Neural progenitor cell (in vitro differentiated cells): ENCODE measurements around the gene CD48. TPM values are rescaled to one million over a fixed set of nuclear protein-coding genes. Genes with fewer than 3 reads are reported as not detected.

Experiments used
- DNase-seq: peaks from one replicate; pipeline ENCODE4 v3.0.0-alpha.2; 2016; ENCODE audit warnings: low spot score
- H2AFZ ChIP-seq: fragments of 200-600 bp; sonication (generic); replicated peaks from 2 replicates; pipeline ENCODE4 v1.6.1; 2016; ENCODE audit warnings: antibody characterized with exemption
- H3F3A ChIP-seq: fragments of 200-600 bp; sonication (generic); 2 replicates; pipeline ENCODE4 v1.6.1; 2016; ENCODE audit warnings: antibody characterized with exemption, low read depth
- H3K27ac ChIP-seq: fragments of 200-600 bp; sonication (generic); 2 replicates; pipeline ENCODE4 v1.5.1; 2016; ENCODE audit warnings: mild to moderate bottlenecking
- H3K27me3 ChIP-seq: fragments of 200-600 bp; sonication (generic); 2 replicates; pipeline ENCODE4 v1.6.1; 2016; ENCODE audit warnings: mild to moderate bottlenecking, moderate library complexity
- H3K36me3 ChIP-seq: fragments of 200-600 bp; sonication (generic); 2 replicates; pipeline ENCODE4 v1.5.1; 2016
- H3K4me1 ChIP-seq: fragments of 200-600 bp; sonication (generic); 2 replicates; pipeline ENCODE4 v1.6.1; 2016; ENCODE audit warnings: mixed run types
- H3K4me2 ChIP-seq: fragments of 200-600 bp; sonication (generic); 2 replicates; pipeline ENCODE4 v1.6.1; 2016
- H3K4me3 ChIP-seq: fragments of 200-600 bp; sonication (generic); 2 replicates; pipeline ENCODE4 v1.5.1; 2016
- H3K79me2 ChIP-seq: fragments of 200-600 bp; sonication (generic); 2 replicates; pipeline ENCODE4 v1.6.1; 2016; ENCODE audit warnings: low read depth
- H3K9ac ChIP-seq: fragments of 200-600 bp; sonication (generic); 2 replicates; pipeline ENCODE4 v1.6.1; 2016
- H3K9me3 ChIP-seq: fragments of 200-600 bp; sonication (generic); 2 replicates; pipeline ENCODE4 v1.5.1; 2016; ENCODE audit warnings: low read depth
- H4K20me1 ChIP-seq: fragments of 200-600 bp; sonication (generic); 2 replicates; pipeline ENCODE4 v1.6.1; 2016; ENCODE audit warnings: low read depth
- H3K27ac Mint-ChIP-seq: 3 replicates; pipeline ENCODE4 v1.8.0; 2021; ENCODE audit warnings: mixed read lengths
- H3K27me3 Mint-ChIP-seq: 2 replicates; pipeline ENCODE4 v1.8.0; 2022; ENCODE audit warnings: low read depth, mild to moderate bottlenecking, inconsistent platforms, moderate library complexity, mixed read lengths; ENCODE audit not compliant: insufficient read depth
- H3K36me3 Mint-ChIP-seq: 3 replicates; pipeline ENCODE4 v1.8.0; 2021; ENCODE audit warnings: mixed read lengths
- H3K4me1 Mint-ChIP-seq: 3 replicates; pipeline ENCODE4 v1.8.0; 2021; ENCODE audit warnings: mixed read lengths
- H3K4me3 Mint-ChIP-seq: 3 replicates; pipeline ENCODE4 v1.8.0; 2021; ENCODE audit warnings: mild to moderate bottlenecking, moderate library complexity, mixed read lengths
- H3K9me3 Mint-ChIP-seq: 3 replicates; pipeline ENCODE4 v1.8.0; 2020; ENCODE audit warnings: mixed read lengths
- CTCF ChIP-seq: fragments of 200-600 bp; sonication (generic); IDR thresholded peaks from 2 replicates; pipeline ENCODE4 v1.5.1; 2017; ENCODE audit warnings: antibody characterized with exemption, mild to moderate bottlenecking
- EZH2 ChIP-seq: fragments of 200-600 bp; sonication (generic); IDR thresholded peaks from 2 replicates; pipeline ENCODE4 v1.6.1; 2017; ENCODE audit warnings: antibody characterized with exemption, mild to moderate bottlenecking, moderate library complexity
- EZH2phosphoT487 ChIP-seq: fragments of 200-600 bp; sonication (generic); IDR thresholded peaks from 2 replicates; pipeline ENCODE4 v1.6.1; 2017; ENCODE audit warnings: antibody characterized with exemption
- total RNA-seq: library from RNA; depleted of rRNA; stranded (reverse); fragments of >200 nt; gene quantifications from 2 replicates; pipeline ENCODE4 v1.2.3, GENCODE V29; 2015; ENCODE audit warnings: low replicate concordance

CD48 gene
- total RNA-seq, 1 donor from 2014 or later, result not detected

- H3K4me3 Mint-ChIP-seq, result no peak overlapping the region
- no peaks in the 10 kb centered on the region for H3K4me1 Mint-ChIP-seq
- H3K4me2 ChIP-seq, result no peak overlapping the region
- no peaks in the 10 kb centered on the region for H3K36me3 ChIP-seq
- H3K27ac Mint-ChIP-seq, result no peak overlapping the region
- H3F3A ChIP-seq, result no peaks in the 10 kb centered on the region
- peaks cover 2% of the 10 kb centered on the region for H3K27me3 Mint-ChIP-seq
- no peaks in the 10 kb centered on the region for H3K27me3 ChIP-seq
- H3K36me3 Mint-ChIP-seq, result no peaks in the 10 kb centered on the region
- no peaks in the 10 kb centered on the region for H3K9me3 ChIP-seq
- H3K79me2 ChIP-seq, result no peaks in the 10 kb centered on the region
- DNase-seq, result no peak
- no peak overlapping the region for H2AFZ ChIP-seq
- no peaks in the 10 kb centered on the region for H3K9me3 Mint-ChIP-seq
- H3K4me3 ChIP-seq, result no peak overlapping the region
- H3K9ac ChIP-seq, result no peak overlapping the region
- TF ChIP-seq EZH2 (no peak), CTCF (no peak), EZH2phosphoT487 (no peak)
- H3K27ac ChIP-seq, result no peak overlapping the region
- no peaks in the 10 kb centered on the region for H3K4me1 ChIP-seq
- no peaks in the 10 kb centered on the region for H4K20me1 ChIP-seq
Measured at GRCh38 chr1:160637821-160638539, 73.6 kb downstream of the CD48 start.

GRCh38 chr1:160637065-160637464 lies 74.6 kb downstream of the CD48 start:
- no peaks in the 10 kb centered on the region for H3K9me3 ChIP-seq
- no peak overlapping the region for H3K9ac ChIP-seq
- H3K27ac ChIP-seq, result no peak overlapping the region
- no peaks in the 10 kb centered on the region for H3K27me3 ChIP-seq
- Mint-ChIP-seq H3K27me3 (peaks cover 2% of the 10 kb centered on the region), H3K27ac (no peak overlapping the region), H3K4me3 (no peak overlapping the region), H3K4me1 (no peaks in the 10 kb centered on the region), H3K9me3 (no peaks in the 10 kb centered on the region), H3K36me3 (no peaks in the 10 kb centered on the region)
- H3K4me1 ChIP-seq, result no peaks in the 10 kb centered on the region
- no peak overlapping the region for H3K4me2 ChIP-seq
- DNase-seq, result no peak
- no peaks in the 10 kb centered on the region for H4K20me1 ChIP-seq
- H2AFZ ChIP-seq, result no peak overlapping the region
- H3K36me3 ChIP-seq, result no peaks in the 10 kb centered on the region
- H3K79me2 ChIP-seq, result no peaks in the 10 kb centered on the region
- H3F3A ChIP-seq, result no peaks in the 10 kb centered on the region
- no peak for TF ChIP-seq EZH2
- no peak for TF ChIP-seq CTCF
- no peak for TF ChIP-seq EZH2phosphoT487
- no peak overlapping the region for H3K4me3 ChIP-seq

- Mint-ChIP-seq H3K4me3 (no peak overlapping the region), H3K4me1 (no peaks in the 10 kb centered on the region), H3K27me3 (peaks cover 2% of the 10 kb centered on the region), H3K36me3 (no peaks in the 10 kb centered on the region), H3K27ac (no peak overlapping the region), H3K9me3 (no peaks in the 10 kb centered on the region)
- Histone ChIP-seq H3K4me1 (no peaks in the 10 kb centered on the region), H2AFZ (no peak overlapping the region), H3F3A (no peaks in the 10 kb centered on the region), H3K9me3 (no peaks in the 10 kb centered on the region), H3K27me3 (no peaks in the 10 kb centered on the region), H3K27ac (no peak overlapping the region), H3K9ac (no peak overlapping the region), H3K36me3 (no peaks in the 10 kb centered on the region), H3K4me3 (no peak overlapping the region), H3K4me2 (no peak overlapping the region), H3K79me2 (no peaks in the 10 kb centered on the region), H4K20me1 (no peaks in the 10 kb centered on the region)
- DNase-seq, result no peak
- no peak for TF ChIP-seq CTCF
- no peak for TF ChIP-seq EZH2
- TF ChIP-seq EZH2phosphoT487, result no peak
Measured at GRCh38 chr1:160636547-160636946, 75.1 kb downstream of the CD48 start.
